Type B pancreatic cell (in vitro differentiated cells): Measurements from ENCODE around the gene MACIR. TPM values are rescaled to one million over a fixed set of nuclear protein-coding genes. Genes with fewer than 3 reads are reported as not detected.

Source experiments
- DNase-seq: peaks from one replicate; pipeline ENCODE4 v3.0.0; 2021; ENCODE audit warnings: mixed read lengths; ENCODE audit not compliant: unreplicated experiment; ENCODE audit errors: extremely low spot score
- H3K27ac Mint-ChIP-seq: 2 replicates; pipeline ENCODE4 v1.8.0; 2021; ENCODE audit warnings: mild to moderate bottlenecking, mixed read lengths
- H3K27me3 Mint-ChIP-seq: 2 replicates; pipeline ENCODE4 v1.8.0; 2021; ENCODE audit warnings: mixed read lengths
- H3K36me3 Mint-ChIP-seq: 2 replicates; pipeline ENCODE4 v1.8.0; 2021; ENCODE audit warnings: mixed read lengths
- H3K4me1 Mint-ChIP-seq: one replicate; pipeline ENCODE4 v1.8.0; 2021; ENCODE audit warnings: mixed read lengths; ENCODE audit not compliant: unreplicated experiment
- H3K4me3 Mint-ChIP-seq: 2 replicates; pipeline ENCODE4 v1.8.0; 2021; ENCODE audit warnings: mild to moderate bottlenecking, mixed read lengths
- H3K9me3 Mint-ChIP-seq: 2 replicates; pipeline ENCODE4 v1.8.0; 2021; ENCODE audit warnings: mixed read lengths
- CTCF ChIP-seq: fragments of 200-600 bp; sonication (generic); conservative IDR thresholded peaks from 2 replicates; pipeline ENCODE4 v1.5.0; 2021; ENCODE audit warnings: antibody characterized with exemption, mild to moderate bottlenecking
- total RNA-seq: library from RNA; stranded (reverse); gene quantifications from 2 replicates; pipeline ENCODE4 v1.2.1, GENCODE V29; 2021; ENCODE audit warnings: low replicate concordance

Gene MACIR
- total RNA-seq, 1 donor from 2014 or later = 19.3 TPM

GRCh38 chr5:103224894-103225246 is 33.7 kb upstream of the MACIR start:
- no peak for DNase-seq
- peak; percentile 44 for TF ChIP-seq CTCF
- Mint-ChIP-seq H3K27ac (no peak overlapping the region), H3K36me3 (no peaks in the 10 kb centered on the region), H3K4me3 (no peak overlapping the region), H3K27me3 (no peaks in the 10 kb centered on the region), H3K4me1 (peaks cover 4% of the 10 kb centered on the region), H3K9me3 (peaks cover 4% of the 10 kb centered on the region)

GRCh38 chr5:103228061-103228460 is 30.5 kb upstream of the MACIR start:
- H3K27ac Mint-ChIP-seq = no peak overlapping the region
- H3K36me3 Mint-ChIP-seq = no peaks in the 10 kb centered on the region
- DNase-seq = no peak
- no peaks in the 10 kb centered on the region for H3K27me3 Mint-ChIP-seq
- H3K4me3 Mint-ChIP-seq = no peak overlapping the region
- H3K4me1 Mint-ChIP-seq = peaks cover 4% of the 10 kb centered on the region
- no peak for TF ChIP-seq CTCF
- H3K9me3 Mint-ChIP-seq = peaks cover 4% of the 10 kb centered on the region

- no peak for DNase-seq
- Mint-ChIP-seq H3K9me3 (peaks cover 4% of the 10 kb centered on the region), H3K36me3 (no peaks in the 10 kb centered on the region), H3K4me1 (peaks cover 4% of the 10 kb centered on the region), H3K27me3 (no peaks in the 10 kb centered on the region), H3K27ac (no peak overlapping the region), H3K4me3 (no peak overlapping the region)
- TF ChIP-seq CTCF = no peak
These were observed 30.0 kb upstream of the MACIR start for GRCh38 chr5:103228588-103228987.

GRCh38 chr5:103232393-103232999 is 26.1 kb upstream of the MACIR start:
- Mint-ChIP-seq H3K4me1 (no peaks in the 10 kb centered on the region), H3K4me3 (no peak overlapping the region), H3K27ac (no peak overlapping the region), H3K27me3 (no peaks in the 10 kb centered on the region), H3K9me3 (no peaks in the 10 kb centered on the region), H3K36me3 (no peaks in the 10 kb centered on the region)
- peak; percentile 78 for TF ChIP-seq CTCF
- DNase-seq = no peak

GRCh38 chr5:103234239-103234975 is 24.2 kb upstream of the MACIR start:
- Mint-ChIP-seq H3K4me3 (no peak overlapping the region), H3K4me1 (no peaks in the 10 kb centered on the region), H3K27me3 (no peaks in the 10 kb centered on the region), H3K36me3 (no peaks in the 10 kb centered on the region), H3K9me3 (no peaks in the 10 kb centered on the region), H3K27ac (no peak overlapping the region)
- no peak for DNase-seq
- TF ChIP-seq CTCF = no peak
